Measurements from ENCODE around the gene FBXW7.

- TF ChIP-seq CTCF (IDR thresholded peaks at IDR 0.05) (no peak), POLR2A (IDR thresholded peaks at IDR 0.05) (no peak)
Measured at GRCh38 chr4:152427981-152428380, 107.9 kb downstream of the FBXW7 start.

Measured in thyroid gland (tissue), 4 donors.